Measurements from ENCODE around the gene TRABD2B.

DNA sequence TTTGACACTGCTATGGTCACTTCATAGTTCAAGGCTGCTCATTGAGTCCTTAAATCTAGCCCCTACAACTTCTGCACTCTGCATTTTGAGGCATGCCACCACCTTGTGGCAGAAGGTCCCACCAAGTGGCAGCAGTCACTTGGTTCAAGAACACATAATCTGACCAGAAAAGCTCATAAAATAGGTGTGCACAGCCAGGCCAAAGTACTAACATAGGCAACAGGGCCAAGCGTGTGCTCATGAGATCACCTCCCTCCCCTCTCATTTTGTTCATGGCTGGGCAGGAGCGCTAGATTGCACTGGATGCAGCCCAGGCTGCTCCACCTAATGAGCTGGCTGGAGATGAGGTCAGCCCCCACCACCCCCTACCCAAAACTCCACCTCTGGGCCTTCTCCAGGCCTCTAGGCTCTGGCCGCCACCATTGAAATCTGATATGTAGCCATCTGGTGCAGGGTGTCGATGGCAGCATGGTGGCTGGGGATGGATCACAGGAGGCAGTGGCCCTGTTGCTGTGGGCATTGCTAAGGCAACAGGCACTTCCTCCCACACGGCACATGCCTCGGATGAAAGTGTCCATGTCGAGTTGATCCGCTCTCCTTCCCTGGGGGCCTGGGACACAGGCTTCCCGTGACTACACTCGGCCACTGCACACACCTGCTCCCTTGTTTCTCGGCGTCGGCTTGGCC lies 193.2 kb downstream of the TRABD2B start:
- TF ChIP-seq, protein P1, sequence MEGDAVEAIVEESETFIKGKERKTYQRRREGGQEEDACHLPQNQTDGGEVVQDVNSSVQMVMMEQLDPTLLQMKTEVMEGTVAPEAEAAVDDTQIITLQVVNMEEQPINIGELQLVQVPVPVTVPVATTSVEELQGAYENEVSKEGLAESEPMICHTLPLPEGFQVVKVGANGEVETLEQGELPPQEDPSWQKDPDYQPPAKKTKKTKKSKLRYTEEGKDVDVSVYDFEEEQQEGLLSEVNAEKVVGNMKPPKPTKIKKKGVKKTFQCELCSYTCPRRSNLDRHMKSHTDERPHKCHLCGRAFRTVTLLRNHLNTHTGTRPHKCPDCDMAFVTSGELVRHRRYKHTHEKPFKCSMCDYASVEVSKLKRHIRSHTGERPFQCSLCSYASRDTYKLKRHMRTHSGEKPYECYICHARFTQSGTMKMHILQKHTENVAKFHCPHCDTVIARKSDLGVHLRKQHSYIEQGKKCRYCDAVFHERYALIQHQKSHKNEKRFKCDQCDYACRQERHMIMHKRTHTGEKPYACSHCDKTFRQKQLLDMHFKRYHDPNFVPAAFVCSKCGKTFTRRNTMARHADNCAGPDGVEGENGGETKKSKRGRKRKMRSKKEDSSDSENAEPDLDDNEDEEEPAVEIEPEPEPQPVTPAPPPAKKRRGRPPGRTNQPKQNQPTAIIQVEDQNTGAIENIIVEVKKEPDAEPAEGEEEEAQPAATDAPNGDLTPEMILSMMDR (tag by site-specific recombination; IDR thresholded peaks at IDR 0.05): no peak
- TF ChIP-seq ZBTB20 (tag by site-specific recombination; IDR thresholded peaks at IDR 0.05) (no peak), ZNF785 (tag by site-specific recombination; IDR thresholded peaks at IDR 0.05) (no peak), ZNF707 (tag by site-specific recombination; IDR thresholded peaks at IDR 0.05) (no peak), ZNF214 (tag by site-specific recombination; IDR thresholded peaks at IDR 0.05; ENCODE audit: borderline replicate concordance) (no peak), SETDB1 (IDR thresholded peaks at IDR 0.05; ENCODE audit: insufficient read length, low read length) (no peak)
- TF ChIP-seq, protein P2, sequence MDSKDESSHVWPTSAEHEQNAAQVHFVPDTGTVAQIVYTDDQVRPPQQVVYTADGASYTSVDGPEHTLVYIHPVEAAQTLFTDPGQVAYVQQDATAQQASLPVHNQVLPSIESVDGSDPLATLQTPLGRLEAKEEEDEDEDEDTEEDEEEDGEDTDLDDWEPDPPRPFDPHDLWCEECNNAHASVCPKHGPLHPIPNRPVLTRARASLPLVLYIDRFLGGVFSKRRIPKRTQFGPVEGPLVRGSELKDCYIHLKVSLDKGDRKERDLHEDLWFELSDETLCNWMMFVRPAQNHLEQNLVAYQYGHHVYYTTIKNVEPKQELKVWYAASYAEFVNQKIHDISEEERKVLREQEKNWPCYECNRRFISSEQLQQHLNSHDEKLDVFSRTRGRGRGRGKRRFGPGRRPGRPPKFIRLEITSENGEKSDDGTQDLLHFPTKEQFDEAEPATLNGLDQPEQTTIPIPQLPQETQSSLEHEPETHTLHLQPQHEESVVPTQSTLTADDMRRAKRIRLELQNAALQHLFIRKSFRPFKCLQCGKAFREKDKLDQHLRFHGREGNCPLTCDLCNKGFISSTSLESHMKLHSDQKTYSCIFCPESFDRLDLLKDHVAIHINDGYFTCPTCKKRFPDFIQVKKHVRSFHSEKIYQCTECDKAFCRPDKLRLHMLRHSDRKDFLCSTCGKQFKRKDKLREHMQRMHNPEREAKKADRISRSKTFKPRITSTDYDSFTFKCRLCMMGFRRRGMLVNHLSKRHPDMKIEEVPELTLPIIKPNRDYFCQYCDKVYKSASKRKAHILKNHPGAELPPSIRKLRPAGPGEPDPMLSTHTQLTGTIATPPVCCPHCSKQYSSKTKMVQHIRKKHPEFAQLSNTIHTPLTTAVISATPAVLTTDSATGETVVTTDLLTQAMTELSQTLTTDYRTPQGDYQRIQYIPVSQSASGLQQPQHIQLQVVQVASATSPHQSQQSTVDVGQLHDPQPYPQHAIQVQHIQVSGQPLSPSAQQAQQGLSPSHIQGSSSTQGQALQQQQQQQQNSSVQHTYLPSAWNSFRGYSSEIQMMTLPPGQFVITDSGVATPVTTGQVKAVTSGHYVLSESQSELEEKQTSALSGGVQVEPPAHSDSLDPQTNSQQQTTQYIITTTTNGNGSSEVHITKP (tag by site-specific recombination; IDR thresholded peaks at IDR 0.05): no peak
